Mucosa of descending colon (tissue), 3 donors: ENCODE results near the gene GFRA1. TPM values are rescaled to one million over a fixed set of nuclear protein-coding genes. Genes with fewer than 3 reads are reported as not detected.

Experiments used
- ATAC-seq: fragments of 200-7000 bp; cut with Tn5 transposase; one replicate; pipeline ENCODE4 v1.9.1; 2020; ENCODE audit warnings: mild to moderate bottlenecking, moderate library complexity
- DNase-seq, 3 donors: peaks; one replicate each; pipeline ENCODE4 v3.0.0-alpha.2; 2020
- H3K36me3 ChIP-seq: fragments of 200-600 bp; one replicate; pipeline ENCODE4 v1.8.0; 2021; ENCODE audit warnings: low read depth, mild to moderate bottlenecking
- H3K4me1 ChIP-seq: fragments of 200-600 bp; one replicate; pipeline ENCODE4 v1.8.0; 2021; ENCODE audit warnings: low read depth, mild to moderate bottlenecking
- H3K4me3 ChIP-seq: fragments of 200-600 bp; one replicate; pipeline ENCODE4 v1.8.0; 2021; ENCODE audit warnings: mild to moderate bottlenecking
- H3K9me3 ChIP-seq: fragments of 200-600 bp; one replicate; pipeline ENCODE4 v1.8.0; 2021; ENCODE audit warnings: mild to moderate bottlenecking
- intact Hi-C, 2 donors: fragments of 100-400 bp; cut with DNase I in 1 of 2; cut with micrococcal nuclease in 1 of 2; formaldehyde crosslinking; loops; one replicate each; pipeline versions ENCODE4 v1.11.0 to v1.11.1; 2022; cut with DNase I, micrococcal nuclease
- total RNA-seq, 3 donors: library from RNA; stranded (reverse); fragmentation: NEBNext Ultra II Directional in 2 of 3; extraction: Animal tissue kit (Norgen Biotek cat#: 25700) in 2 of 3; gene quantifications; one replicate each; pipeline versions ENCODE4 v1.2.1 to v1.2.4, GENCODE V29; 2021 to 2023
- TF ChIP-seq, protein P1 (sequence below): fragments of 200-600 bp; IDR thresholded peaks from one replicate; pipeline ENCODE4 v1.8.0; 2022; ENCODE audit warnings: antibody characterized with exemption, mild to moderate bottlenecking
- donor health status: DM: no; HTN: no; CAD: no; lungs with moderate emphysema.
- donor health status: DM: no; HTN: no; CAD: no.
- donor health status: DM: no; HTN: yes; CAD: no.

The GFRA1 gene
- total RNA-seq, 3 donors from 2014 or later = 2.2 to 32.2 (median 4.1) TPM

DNA sequence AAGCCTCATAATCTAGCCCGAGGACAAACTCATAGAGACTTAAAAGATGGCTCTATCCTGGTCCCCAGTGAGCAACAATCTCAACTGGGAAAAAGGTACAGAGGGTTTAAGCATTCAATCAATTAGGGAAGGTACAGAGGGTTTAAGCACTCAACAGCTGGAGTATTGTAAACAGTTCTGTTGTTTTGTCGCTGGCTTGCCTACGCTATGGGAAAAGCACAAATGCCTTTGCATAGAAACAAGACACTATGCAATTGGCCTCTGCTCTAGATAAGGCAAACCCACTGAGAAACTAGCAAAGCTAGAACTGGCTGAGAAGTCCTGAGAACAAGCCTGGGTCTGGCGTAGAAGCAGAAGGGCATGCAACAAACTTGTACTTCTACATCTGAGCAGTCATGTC is 69.3 kb downstream of the GFRA1 start:
- Histone ChIP-seq H3K9me3 (no peaks in the 10 kb centered on the region), H3K4me3 (no peak overlapping the region), H3K36me3 (no peaks in the 10 kb centered on the region), H3K4me1 (no peaks in the 10 kb centered on the region)
- no peak for DNase-seq
- TF ChIP-seq, protein P1, sequence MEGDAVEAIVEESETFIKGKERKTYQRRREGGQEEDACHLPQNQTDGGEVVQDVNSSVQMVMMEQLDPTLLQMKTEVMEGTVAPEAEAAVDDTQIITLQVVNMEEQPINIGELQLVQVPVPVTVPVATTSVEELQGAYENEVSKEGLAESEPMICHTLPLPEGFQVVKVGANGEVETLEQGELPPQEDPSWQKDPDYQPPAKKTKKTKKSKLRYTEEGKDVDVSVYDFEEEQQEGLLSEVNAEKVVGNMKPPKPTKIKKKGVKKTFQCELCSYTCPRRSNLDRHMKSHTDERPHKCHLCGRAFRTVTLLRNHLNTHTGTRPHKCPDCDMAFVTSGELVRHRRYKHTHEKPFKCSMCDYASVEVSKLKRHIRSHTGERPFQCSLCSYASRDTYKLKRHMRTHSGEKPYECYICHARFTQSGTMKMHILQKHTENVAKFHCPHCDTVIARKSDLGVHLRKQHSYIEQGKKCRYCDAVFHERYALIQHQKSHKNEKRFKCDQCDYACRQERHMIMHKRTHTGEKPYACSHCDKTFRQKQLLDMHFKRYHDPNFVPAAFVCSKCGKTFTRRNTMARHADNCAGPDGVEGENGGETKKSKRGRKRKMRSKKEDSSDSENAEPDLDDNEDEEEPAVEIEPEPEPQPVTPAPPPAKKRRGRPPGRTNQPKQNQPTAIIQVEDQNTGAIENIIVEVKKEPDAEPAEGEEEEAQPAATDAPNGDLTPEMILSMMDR = no peak
- no peak for ATAC-seq
- intact Hi-C loops = no loop called here

DNA sequence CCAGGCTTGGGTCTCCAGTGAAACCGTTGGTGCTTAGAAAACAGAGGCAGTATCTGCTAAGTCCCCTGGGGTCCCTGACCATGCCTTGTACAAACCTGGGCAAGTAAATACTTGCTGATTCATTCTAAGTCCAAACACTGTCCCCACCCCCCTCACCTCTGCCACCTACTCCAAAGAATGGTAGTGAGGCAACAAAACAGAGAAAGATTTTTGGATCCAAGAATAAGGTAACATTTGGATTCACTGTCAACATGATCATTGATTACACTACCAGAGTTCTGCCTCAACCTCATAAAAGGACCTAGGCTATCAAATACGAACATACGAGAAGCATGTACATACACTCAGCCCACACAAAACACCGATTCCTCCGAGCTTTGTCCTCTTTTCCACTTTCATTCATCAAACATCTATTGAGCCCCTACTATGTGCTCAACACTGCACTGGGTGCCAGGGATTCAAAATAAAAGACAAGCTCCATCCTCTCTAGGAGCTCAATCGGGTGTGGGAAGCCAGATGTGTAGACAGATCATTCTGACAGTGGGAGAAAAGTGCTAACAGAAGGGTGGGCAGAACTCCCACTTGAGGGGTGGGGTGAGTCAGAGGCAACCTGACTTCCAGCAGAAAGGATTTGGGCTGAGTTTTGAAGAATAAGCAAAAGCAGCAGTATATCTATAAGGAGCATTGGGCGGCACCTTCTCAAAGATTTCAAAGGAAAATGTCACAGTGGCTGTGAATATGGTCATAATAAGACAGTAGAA is 71.2 kb downstream of the GFRA1 start:
- DNase-seq = no peak
- no peak for ATAC-seq
- intact Hi-C loops = no loop called here
- Histone ChIP-seq H3K4me1 (no peaks in the 10 kb centered on the region), H3K9me3 (no peaks in the 10 kb centered on the region), H3K4me3 (no peak overlapping the region), H3K36me3 (no peaks in the 10 kb centered on the region)
- TF ChIP-seq, protein P1 = no peak

DNA sequence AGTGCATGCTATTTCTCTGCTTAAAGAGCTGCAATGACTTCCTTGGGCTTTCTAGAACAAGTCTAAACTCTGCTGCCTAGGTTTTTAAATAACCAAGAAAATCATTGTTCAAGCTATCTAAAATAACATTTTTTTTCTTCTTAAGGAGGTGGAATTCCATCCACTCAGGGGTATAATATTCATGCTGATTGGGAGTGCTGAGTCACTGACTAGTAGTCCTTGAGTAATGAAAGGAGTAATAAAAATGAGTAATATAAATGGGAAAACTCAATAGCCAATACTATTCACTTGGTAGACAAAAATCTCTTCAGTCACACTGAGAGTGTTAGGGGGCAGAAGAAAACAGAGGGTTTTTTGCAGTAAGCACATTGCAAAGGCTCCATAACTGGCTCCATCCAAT is 72.0 kb downstream of the GFRA1 start:
- intact Hi-C loops = no loop called here
- Histone ChIP-seq H3K36me3 (no peaks in the 10 kb centered on the region), H3K4me3 (no peak overlapping the region), H3K9me3 (no peaks in the 10 kb centered on the region), H3K4me1 (no peaks in the 10 kb centered on the region)
- ATAC-seq (no peak), DNase-seq (no peak)
- TF ChIP-seq, protein P1 = no peak

DNA sequence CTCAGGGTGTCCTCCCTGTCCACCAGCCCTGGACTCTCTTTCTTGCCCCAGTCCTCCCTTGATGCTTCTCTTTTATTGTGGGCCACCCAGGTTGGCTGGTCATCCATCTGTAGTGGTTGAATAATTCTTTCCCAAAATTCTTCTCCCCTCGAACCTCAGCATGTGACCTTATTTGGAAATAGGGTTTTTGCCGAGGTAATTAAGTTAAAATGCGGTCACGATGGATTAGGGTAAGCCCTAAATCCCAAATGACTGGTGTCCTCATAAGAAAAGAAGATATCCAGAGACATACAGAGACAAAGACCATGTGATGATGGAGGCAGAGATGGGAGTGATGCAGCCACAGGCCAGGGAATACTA is 74.3 kb downstream of the GFRA1 start:
- ATAC-seq (no peak), DNase-seq (no peak)
- TF ChIP-seq, protein P1 = no peak
- Histone ChIP-seq H3K4me3 (no peak overlapping the region), H3K36me3 (no peaks in the 10 kb centered on the region), H3K4me1 (no peaks in the 10 kb centered on the region), H3K9me3 (no peaks in the 10 kb centered on the region)
- intact Hi-C loops = no loop called here

DNA sequence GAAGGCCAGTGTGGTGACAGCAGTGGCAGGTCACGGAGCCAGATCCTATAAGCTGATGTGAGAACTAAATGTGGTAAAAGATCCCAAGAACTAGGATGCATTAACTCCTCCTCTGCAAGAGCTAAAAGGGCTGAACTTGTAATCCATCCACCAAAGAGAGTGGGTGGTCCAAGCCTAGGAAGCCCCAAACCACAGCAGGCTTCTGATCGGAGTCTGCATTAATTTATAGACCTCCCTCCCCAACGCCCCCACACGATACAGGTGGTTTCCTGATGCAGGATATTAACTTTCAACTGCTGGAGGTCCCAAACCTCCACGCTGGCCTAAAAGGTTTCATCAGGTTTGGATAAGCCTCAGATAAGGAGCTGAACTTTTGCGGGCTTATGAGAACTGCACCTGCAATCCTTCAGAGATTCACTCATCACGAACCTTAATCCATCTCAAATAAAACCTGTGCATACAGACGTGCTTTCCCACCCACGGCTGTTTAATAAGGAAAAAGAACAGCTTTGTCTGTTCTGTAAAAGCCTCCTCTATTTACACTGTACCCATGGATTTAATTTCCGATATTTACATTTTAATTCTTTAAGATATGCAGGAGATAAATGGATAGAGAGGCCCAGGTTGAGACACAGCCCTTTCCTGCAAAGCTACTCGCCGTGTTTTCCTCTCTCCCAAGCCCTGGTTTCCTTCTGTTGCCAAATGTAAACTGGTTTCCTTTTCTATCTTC is 74.9 kb downstream of the GFRA1 start:
- TF ChIP-seq, protein P1 = no peak
- ATAC-seq = no peak

More for the DNA sequence above, 74.9 kb downstream of the GFRA1 start:
- H3K4me1 ChIP-seq = no peaks in the 10 kb centered on the region
- no peak overlapping the region for H3K4me3 ChIP-seq
- no peaks in the 10 kb centered on the region for H3K36me3 ChIP-seq
- intact Hi-C loops = no loop called here
- no peak for DNase-seq
- H3K9me3 ChIP-seq = no peaks in the 10 kb centered on the region
